ENCODE results near the gene TXNRD2.

DNA sequence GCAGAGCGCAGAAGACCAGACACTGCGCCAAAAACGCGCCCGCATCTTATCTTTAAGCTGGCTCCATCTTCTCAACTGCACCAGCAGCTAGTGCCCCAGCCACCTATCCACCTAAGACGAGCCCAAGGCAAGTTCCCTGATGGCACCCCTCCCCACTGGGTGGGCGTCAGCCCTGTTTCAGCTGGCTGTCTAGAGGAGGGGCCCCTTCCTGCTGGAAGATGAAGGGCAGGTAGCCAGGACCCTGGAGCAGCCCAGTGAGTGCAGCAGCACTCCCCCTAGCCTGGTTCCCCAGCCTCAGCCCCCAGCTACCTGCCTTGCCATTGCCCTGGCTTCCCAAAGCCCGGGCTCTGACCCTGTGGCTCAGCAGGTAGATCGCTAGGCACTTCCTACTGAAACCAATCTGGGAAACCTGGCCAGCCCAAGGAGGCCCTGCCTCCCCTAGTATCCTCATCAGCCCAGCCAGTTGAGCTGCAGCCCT lies 46.8 kb upstream of the TXNRD2 start:
- TF ChIP-seq, protein P1, sequence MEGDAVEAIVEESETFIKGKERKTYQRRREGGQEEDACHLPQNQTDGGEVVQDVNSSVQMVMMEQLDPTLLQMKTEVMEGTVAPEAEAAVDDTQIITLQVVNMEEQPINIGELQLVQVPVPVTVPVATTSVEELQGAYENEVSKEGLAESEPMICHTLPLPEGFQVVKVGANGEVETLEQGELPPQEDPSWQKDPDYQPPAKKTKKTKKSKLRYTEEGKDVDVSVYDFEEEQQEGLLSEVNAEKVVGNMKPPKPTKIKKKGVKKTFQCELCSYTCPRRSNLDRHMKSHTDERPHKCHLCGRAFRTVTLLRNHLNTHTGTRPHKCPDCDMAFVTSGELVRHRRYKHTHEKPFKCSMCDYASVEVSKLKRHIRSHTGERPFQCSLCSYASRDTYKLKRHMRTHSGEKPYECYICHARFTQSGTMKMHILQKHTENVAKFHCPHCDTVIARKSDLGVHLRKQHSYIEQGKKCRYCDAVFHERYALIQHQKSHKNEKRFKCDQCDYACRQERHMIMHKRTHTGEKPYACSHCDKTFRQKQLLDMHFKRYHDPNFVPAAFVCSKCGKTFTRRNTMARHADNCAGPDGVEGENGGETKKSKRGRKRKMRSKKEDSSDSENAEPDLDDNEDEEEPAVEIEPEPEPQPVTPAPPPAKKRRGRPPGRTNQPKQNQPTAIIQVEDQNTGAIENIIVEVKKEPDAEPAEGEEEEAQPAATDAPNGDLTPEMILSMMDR (conservative IDR thresholded peaks at IDR 0.05), result no peak
- no peak for TF ChIP-seq EZH2 (IDR thresholded peaks at IDR 0.05; ENCODE audit: low read depth)

All from PC-9 (cell line).